ENCODE results near the gene HRH2. TPM values are rescaled to one million over a fixed set of nuclear protein-coding genes. Genes with fewer than 3 reads are reported as not detected.

HRH2 gene
- total RNA-seq, 1 donor from 2014 or later = 46.6 TPM

DNA sequence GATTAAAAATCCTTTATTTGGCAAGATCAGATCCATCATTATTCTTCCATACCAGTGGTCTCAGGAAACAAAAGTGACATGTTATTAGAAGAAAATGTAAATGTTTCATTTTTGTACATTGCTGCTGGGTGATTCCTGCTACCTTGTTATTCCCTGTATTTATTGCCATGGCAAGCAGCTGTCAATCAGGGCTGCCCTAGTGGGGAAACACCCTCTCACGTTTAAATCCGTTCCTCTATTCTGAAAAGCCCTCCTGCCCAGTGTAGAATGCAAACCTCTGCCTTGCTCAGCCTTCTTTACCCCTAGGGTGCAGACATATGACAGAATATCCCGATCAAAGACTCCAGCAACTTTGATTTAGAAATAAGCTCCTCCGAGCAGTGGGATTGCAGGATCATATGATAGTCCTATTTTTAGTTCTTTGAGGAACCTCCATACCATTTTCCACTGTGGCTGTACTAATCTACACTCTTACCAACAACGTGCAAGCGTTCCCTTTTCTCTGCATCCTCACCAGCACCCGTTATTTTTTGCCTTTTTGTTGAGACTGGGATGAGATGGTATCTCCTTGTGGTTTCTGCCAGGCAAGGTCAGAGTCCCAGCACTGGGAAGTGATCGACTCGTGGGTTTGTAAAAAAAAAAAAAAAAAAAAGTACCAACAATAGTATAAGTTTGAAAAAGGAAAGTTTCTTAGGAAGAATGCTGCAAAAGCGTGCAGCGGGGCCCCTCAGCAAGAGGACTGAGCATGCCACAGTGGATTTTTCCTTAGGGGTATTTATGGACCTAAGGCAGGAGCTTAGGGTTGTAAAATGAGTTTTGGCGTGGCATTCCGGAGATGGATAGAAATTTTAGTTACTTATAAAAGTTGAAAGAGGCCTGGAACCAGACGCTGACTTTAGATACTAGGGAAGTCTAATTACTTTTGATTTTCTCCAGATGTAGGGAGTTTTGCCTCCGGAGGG lies 66.7 kb downstream of the HRH2 start:
- intact Hi-C loops (cut with DNase I) = no loop called here
- DNase-seq (ENCODE audit: missing footprints) (no peak), ATAC-seq (no peak)

DNA sequence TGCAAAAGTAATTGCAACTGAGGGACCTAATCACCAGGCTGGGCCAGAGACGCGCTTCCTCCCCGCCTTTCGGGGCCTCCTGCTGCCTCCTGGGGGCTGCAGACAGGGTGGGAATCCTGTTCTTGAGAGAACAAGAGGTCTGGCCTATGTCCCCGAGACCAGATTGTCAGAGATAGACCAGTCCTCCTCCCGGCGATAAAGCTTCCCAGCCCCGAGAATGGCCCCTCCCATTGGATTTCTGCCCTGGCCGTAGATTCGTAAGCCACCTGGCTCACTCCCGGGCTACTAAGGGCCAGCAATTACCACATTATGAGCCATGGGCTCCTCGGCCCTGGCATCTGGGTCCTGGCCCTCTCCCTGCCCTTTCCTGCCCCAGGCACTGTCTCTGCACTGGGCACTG lies 70.4 kb downstream of the HRH2 start:
- intact Hi-C loops (cut with DNase I) = no loop called here
- no peak for DNase-seq (ENCODE audit: missing footprints)
- ATAC-seq = no peak

DNA sequence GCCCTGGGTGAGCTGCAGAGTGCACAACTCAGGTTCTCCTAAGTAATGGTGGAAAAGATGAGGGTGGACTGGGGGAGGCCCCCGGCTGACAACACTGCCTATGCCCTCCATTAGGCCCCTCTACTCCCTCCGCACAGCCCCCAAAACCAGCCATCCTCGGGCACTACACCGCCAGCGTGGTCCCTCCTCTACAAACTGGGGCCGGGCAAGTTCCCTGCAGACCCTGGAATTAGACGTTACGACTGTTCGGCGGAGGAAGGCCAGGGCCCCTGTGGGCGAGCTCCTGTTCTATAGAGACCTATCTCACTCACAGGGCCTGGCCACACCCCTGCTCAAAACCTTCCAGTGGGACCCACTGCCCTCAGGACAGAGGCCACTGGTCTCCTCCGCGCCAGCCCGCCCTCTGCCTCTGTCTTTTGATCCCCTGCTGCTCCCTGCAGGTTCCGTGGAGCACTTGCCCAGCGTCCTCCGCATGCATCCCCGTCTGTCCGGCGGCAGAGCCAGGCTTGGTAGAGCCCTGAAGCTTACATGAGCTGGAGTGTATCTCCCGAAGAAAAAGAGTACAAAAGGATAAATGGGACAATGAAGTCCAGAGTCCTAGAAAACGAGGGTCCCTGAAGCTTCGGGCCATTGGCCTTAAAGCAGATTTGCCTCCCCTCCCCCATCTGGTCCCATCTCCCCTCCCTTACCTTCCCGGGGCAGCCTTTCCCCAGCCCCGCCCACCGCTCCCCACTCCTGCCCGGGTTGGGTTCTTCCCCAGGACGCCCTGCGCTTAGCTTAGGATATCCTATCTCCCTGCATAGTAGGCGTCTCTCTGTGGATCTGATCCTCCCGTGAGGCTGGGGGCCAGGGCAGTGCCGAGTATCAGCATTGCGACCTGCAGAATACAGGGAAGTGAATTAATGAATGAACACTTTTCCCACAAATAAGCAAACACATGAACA lies 71.3 kb downstream of the HRH2 start:
- intact Hi-C loops (cut with DNase I) = no loop called here
- DNase-seq (ENCODE audit: missing footprints) (no peak), ATAC-seq (peak; percentile 54)

DNA sequence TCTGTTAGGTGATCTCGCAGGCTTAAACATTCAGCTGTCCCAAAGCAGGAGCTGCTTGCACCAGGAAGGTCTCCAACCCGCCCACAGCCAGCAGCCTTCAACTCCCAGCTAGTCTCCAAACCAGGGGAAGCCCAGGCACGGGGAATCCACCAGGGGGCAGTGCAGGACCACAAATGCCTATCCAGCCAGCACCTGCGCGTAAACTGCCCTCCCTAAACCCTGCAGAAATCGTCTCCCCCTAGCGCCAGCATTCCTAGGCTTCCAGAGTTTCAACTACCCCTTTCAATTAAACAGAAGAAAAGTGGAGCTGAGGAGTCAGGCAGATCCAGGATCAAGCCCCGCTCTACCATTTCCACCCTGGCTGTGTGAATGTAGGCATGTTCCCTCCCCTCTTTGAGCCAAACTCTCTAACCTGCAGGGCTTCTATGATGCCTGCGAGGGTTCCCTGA lies 72.0 kb downstream of the HRH2 start:
- ATAC-seq = peak; percentile 93
- intact Hi-C loops (cut with DNase I) = no loop called here
- peak; percentile 90 for DNase-seq (ENCODE audit: missing footprints)

DNA sequence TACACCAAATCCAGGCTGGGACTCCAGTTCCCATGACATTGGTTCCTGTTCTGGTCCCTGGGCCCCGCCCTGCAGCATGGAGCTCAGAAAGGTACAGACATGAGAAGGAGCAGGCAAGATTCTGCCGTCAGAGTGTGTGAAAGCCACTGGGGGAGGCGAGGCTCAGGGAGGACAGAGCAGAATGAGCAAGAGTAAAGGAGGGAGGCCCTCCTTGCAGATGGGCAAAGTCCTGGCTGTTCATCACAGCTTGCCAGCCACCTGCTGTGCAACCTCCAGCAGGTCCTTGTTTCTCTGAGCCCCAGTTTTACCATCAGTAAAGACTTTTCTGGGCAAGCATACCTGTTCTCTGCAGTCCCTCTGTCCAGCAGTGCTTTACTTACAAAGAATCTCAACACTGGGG lies 73.3 kb downstream of the HRH2 start:
- no peak for DNase-seq (ENCODE audit: missing footprints)
- intact Hi-C loops (cut with DNase I) = no loop called here
- ATAC-seq = no peak

DNA sequence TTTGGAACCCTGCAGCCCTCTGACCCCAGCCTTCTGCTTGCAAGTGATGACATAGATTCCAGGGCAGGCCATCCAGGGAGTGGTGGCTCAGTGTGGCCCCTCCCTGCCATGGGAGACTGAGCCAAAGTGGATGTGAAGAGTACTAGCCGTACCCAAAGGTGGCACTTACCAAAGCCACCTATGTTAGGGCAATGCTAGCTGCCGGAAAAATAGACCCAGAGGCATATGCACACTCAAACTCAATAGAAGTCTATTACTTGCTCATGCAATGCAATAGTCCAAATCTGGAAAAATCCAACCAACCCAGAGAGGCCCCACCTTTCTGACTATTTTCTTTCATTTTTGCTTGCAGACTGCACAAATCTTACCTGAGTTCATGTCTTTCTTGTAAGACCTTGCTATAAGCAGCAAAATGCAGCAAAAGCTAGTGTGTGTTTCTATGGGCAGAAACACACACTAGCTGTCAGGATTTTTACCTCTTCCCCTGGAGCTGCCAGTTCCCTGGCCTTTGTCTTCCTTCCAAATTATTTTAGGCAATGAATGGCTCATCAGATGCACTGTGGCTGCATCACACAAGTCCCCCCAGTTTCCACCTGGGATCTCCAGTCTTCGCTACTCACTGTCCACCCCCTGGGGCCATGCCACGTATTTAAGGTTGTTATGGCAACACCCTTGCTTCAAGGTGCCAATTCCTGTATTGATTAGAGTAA lies 74.0 kb downstream of the HRH2 start:
- intact Hi-C loops (cut with DNase I) = no loop called here
- ATAC-seq (no peak), DNase-seq (ENCODE audit: missing footprints) (no peak)

DNA sequence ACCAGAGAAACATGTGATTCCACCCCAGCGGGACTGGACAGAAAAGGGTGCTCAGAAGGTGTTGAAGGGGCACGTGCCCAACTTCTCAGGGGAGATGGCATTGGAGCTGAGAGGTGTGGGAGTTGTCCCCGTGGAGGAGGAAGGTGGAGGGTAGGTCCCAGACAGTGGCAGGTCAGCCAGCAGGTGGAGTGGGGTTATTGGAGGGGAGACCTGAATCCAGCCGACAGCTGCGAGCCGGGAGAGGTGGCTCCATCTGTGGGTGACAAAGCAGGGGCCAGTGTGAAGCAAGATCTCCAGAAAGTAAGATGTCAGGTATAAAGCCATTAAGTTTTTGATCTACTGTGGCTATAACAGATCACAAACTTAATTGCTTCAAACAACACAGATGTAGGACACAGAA lies 75.1 kb downstream of the HRH2 start:
- no peak for DNase-seq (ENCODE audit: missing footprints)
- intact Hi-C loops (cut with DNase I) = no loop called here
- ATAC-seq = no peak

DNA sequence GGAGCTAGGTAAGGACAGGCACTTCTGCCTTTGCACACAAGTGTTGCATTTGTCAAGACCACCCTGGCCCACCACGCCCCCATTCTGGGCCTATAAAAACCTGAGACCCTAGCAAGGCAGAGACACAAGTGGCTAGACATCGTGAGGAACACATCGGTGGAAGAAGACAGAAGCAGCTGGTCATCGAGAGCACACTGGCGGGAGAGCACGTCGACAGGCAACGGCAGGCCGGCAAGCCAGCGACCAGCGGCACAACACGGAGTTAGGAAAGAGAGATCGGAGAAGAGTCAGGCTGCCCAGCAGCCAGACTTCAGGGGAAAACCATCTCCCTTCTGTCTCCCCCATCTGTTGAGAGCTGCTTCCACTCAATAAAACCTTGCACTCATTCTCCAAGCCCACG lies 76.1 kb downstream of the HRH2 start:
- intact Hi-C loops (cut with DNase I) = no loop called here
- no peak for DNase-seq (ENCODE audit: missing footprints)
- no peak for ATAC-seq

DNA sequence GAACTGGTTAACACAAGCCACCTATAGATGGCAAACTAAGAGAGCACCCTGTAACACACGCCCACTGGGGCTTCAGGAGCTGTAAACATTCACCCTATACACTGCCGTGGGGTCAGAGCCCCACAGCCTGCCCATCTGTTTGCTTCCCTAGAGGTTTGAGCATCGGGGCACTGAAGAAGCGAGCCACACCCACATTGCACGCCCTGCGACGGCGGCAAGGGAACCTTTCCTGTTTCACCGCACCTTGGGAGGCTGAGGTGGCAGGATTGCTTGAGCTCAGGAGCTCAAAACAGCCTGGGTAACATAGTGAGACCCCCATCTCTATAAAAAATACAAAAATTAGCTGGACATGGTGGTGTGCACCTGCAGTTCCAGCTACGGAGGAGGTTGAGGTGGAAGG lies 76.6 kb downstream of the HRH2 start:
- intact Hi-C loops (cut with DNase I) = no loop called here
- no peak for ATAC-seq
- no peak for DNase-seq (ENCODE audit: missing footprints)

DNA sequence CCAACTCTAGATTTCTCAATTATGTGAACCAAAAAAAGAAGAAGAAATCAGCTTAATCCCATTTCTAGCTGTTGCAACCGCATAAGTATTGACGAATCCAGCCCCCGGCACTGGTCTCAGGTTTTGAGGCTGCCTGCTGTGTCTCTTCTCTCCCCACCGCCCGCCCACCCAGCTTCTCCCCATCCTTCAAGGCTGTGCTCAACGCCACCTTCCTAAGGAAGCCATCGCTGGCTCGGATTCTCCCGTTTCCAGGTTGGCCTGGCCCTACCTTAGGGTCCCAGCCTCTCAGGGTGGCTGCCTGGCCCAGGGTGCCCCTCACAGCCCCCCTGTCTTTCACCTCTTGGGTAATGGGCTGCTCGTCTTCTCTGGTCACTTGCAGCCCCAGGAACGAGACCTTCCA lies 77.8 kb downstream of the HRH2 start:
- no peak for ATAC-seq
- DNase-seq (ENCODE audit: missing footprints) = no peak
- intact Hi-C loops (cut with DNase I) = no loop called here

DNA sequence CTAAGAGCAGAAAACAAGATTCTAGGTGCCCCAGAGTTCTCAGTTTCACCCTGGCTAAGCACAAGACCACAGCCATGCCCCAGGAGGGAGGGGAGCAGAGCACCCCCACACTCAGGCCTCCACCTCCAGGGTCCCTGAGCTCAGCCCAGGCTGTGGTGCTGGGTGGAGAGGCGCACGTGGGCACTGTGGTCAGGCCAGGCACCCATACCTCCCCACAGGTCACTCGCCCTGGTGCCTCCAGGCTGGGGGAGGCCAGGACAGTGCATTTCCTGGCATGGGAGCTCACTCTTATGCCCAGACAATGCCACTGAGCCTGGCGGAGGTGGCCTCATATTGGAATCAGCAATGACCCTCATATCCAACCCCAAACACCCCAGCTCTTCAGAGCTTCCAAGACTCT lies 78.8 kb downstream of the HRH2 start:
- DNase-seq (ENCODE audit: missing footprints) (no peak), ATAC-seq (no peak)
- intact Hi-C loops (cut with DNase I) = no loop called here

DNA sequence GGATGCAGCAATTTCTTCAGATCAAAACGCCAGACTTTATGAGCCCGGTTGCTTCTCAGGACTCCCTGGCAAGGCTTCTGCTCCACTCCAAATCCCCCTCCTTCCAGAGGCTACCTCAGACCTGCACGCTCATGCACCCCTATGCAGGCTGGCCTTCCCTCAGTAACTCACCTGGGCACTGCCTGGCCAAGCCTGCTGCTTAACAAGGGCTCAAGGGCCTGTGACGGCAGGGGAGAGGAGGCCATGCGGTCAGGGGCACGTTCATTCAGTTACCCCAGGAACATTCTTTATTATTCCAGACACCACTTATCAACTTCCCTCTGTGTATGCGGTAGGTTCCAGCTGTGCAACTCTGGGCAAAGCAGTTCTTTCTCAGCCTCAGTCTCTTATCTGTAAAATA lies 79.6 kb downstream of the HRH2 start:
- intact Hi-C loops (cut with DNase I) = no loop called here
- DNase-seq (ENCODE audit: missing footprints) = no peak
- no peak for ATAC-seq

DNA sequence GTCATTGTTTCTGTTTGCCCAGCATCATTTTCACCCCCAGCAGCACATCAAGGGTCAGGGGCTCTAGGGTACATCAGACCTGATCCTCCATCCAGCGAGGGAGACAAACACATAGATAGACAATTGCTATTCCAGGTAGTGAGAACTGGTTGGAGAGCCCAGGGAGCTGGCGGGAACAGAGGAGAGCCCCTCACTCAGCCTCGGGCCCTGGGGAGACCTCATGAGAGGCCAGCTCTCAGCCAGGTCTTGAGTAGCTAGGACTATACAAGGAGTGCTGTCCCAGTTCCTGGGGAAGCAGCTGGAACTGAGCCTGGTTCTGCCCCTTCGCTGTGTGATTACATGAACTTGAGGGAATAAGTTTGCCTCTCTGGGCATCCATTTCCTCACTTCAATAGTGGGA lies 80.3 kb downstream of the HRH2 start:
- ATAC-seq = no peak
- DNase-seq (ENCODE audit: missing footprints) = no peak
- intact Hi-C loops (cut with DNase I) = no loop called here

DNA sequence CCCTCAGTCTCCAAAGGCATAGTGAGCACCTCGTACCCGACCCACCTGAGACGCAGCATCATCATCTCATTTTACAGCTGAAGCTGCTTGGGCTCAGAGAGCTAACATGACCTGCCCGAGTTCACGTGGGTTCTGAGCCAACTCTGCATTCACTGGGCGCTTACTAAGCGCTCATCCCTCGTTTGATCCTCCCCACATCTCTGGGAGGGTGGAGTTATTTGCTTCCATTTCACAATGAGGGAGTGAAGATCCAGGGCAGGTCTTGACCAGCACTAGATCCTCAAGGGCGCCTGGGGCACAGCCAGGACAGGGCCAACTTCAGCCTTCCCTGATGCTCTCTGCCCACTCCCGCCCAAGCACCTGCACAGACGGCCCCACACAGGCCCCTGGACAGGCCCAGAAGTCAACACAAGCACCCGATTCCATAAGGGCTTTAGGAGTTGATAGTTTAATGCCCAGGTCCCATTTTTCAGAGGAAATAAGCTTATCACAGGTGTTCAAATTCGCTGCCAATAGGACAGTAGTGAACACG lies 80.8 kb downstream of the HRH2 start:
- ATAC-seq (no peak), DNase-seq (ENCODE audit: missing footprints) (no peak)
- intact Hi-C loops (cut with DNase I) = no loop called here

DNA sequence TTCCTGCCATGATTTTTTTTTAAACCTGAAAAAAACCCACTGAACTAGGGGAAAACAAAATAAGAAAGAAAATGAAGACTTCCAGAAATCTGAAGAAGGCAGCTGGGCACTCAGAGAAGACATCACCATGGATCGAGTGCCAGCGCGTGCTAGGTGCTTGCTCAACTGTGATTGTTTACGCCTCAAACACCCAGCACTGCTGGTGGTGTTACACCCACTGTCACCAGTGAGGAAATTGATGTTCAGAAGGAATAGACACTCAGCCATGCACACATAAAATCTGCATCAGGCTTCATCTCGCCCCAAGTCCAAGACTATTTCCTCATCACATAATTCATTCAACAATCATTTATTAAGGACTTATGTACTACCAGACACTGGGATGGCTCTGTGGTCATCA lies 82.1 kb downstream of the HRH2 start:
- no peak for ATAC-seq
- DNase-seq (ENCODE audit: missing footprints) = no peak
- intact Hi-C loops (cut with DNase I) = no loop called here

DNA sequence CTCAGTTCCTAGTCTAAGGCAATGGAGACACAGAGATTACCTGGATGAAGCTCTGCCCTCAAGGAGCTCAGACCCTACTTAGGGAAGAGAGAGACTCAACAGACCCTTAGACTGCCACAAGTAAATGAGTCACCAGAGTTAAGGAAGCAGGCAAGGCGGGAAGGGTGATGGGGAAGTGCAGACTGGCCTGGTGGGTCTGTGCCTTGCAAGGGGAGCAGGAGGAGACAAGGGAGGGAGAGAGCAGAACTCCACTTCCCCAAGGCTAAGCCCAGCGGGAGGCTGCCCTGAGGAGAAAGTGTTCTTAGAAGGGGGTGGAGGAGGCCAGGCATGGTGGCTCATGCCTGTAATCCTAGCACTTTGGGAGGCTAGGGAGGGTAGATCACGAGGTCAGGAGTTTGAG lies 83.7 kb downstream of the HRH2 start:
- intact Hi-C loops (cut with DNase I) = no loop called here
- ATAC-seq (no peak), DNase-seq (ENCODE audit: missing footprints) (no peak)

DNA sequence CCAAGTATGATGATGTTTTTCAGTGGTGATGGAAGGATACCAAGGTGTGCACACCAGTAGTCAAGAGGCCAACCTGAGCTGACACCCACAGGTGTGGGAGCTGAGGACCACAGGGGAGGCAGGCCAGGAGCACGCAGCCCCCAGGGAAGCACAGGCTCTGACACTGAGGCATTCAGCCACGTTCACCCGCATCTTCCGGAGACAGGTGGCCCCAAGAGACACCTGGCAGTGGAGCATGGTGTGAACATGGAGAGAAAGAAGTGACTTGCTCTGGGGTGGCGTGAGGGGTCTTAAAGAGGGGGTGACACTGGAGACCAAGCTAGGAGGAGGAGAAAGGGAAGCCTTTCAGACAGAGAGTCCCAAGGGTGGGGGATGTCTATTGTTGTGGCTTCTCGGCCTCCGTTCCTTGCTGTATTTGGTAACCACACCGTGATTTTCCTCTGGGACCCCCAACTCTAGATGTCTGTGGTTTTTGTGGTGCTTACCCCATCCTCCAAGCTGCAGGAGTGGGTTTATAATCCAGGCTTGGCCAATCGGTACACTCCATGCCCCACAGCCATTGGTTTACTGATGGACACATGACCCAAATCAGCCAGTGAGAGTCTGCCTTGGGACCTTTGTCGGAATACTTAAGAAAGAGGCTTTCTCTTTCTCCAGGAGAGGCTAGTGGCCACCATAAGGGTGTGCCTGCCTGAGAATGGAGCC lies 84.6 kb downstream of the HRH2 start:
- DNase-seq (ENCODE audit: missing footprints) = no peak
- intact Hi-C loops (cut with DNase I) = no loop called here
- no peak for ATAC-seq

DNA sequence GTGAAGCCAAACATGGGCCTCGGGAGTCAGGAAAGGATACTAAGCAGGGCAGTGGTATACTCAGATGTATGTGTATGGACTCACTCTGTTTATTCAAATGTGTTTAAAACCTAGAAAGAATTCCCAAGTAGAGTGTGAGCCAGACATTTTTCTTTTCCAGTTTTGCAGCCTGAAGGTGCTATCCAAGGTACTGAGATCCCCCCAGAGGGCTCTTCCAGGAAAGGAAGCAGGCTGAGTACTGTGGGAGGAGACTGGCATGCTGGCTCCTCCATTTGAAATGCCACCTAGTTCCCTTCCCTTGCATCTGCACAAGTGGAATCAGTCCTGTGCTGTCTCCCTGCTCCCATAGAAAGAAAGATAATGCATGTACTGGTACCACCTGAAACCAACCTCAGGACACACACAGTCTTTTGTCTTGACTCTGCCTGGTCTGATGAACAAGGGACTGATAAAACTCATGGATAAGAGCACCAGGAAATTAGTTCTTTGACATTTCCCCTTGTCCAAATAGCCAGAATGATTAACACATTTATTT lies 85.9 kb downstream of the HRH2 start:
- ATAC-seq (no peak), DNase-seq (ENCODE audit: missing footprints) (no peak)
- intact Hi-C loops (cut with DNase I) = no loop called here
